HG03280 (cell line): ENCODE measurements around the gene JAKMIP1.

Experiments
- ATAC-seq: cut with Tn5 transposase; IDR thresholded peaks from one replicate; pipeline ENCODE4 v1.9.1; 2021; ENCODE audit warnings: mild to moderate bottlenecking, moderate library complexity; ENCODE audit not compliant: unreplicated experiment

The JAKMIP1 gene

DNA sequence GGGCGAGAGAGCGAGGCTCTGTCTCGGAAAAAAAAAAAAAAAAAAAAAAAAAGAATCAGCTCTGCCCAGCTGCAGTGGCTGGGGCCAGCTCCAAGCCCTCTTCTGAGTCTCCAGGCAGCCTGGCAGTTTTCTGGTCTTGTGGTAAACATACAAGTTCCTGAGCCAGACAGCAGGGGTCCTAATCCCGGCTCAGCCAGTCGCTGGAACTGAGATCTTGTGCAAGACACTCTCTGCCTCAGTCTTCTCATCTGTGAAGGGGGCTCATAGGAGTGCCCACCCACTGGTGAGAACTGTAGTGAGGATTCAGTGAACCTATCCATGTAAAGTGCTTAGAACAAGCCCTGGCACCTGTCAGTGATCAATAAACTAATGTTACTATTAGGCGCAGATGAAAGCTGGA lies 223.9 kb downstream of the JAKMIP1 start:
- ATAC-seq = no peak
